ENCODE data around the gene AP2A2.

AP2A2 gene

GRCh38 chr11:1031121-1031899 is 105.6 kb downstream of the AP2A2 start:
- no peak for DNase-seq

- DNase-seq: no peak
Measured at GRCh38 chr11:1032310-1032891, 106.7 kb downstream of the AP2A2 start.

- DNase-seq: peak; percentile 57
Measured at GRCh38 chr11:1033016-1033798, 107.5 kb downstream of the AP2A2 start.

- peak; percentile 90 for DNase-seq
Measured at GRCh38 chr11:1034001-1034400, 108.3 kb downstream of the AP2A2 start.

- peak; percentile 61 for DNase-seq
Measured at GRCh38 chr11:1034456-1035295, 109.0 kb downstream of the AP2A2 start.

GRCh38 chr11:1035577-1036283 is 110.1 kb downstream of the AP2A2 start:
- peak; percentile 63 for DNase-seq

GRCh38 chr11:1036303-1036923 is 110.7 kb downstream of the AP2A2 start, which contains the start of gene MUC6:
MUC6 (minus strand) TSS chr11:1036718; CDS start chr11:1036655, 63 bp downstream.
- peak; percentile 56 for DNase-seq

- peak; percentile 56 for DNase-seq
Measured at GRCh38 chr11:1036931-1037330, 111.3 kb downstream of the AP2A2 start.

GRCh38 chr11:1037506-1038055 is 111.9 kb downstream of the AP2A2 start:
- no peak for DNase-seq

- DNase-seq: no peak
Measured at GRCh38 chr11:1038361-1038760, 112.7 kb downstream of the AP2A2 start.

GRCh38 chr11:1038921-1039320 is 113.3 kb downstream of the AP2A2 start:
- DNase-seq: no peak

GRCh38 chr11:1039481-1040427 is 114.1 kb downstream of the AP2A2 start:
- no peak for DNase-seq

- DNase-seq: no peak
Measured at GRCh38 chr11:1040428-1041148, 114.9 kb downstream of the AP2A2 start.

- no peak for DNase-seq
Measured at GRCh38 chr11:1041149-1041467, 115.4 kb downstream of the AP2A2 start.

GRCh38 chr11:1041471-1041870 is 115.8 kb downstream of the AP2A2 start:
- DNase-seq: no peak

- no peak for DNase-seq
Measured at GRCh38 chr11:1041936-1042608, 116.4 kb downstream of the AP2A2 start.

- no peak for DNase-seq
Measured at GRCh38 chr11:1042626-1043562, 117.2 kb downstream of the AP2A2 start.

All from 8988T (cell line).